ENCODE measurements around the gene ELOVL6.

The ELOVL6 gene

GRCh38 chr4:110025718-110026117, 172.7 kb downstream of the ELOVL6 start:
- TF ChIP-seq CTCF (conservative IDR thresholded peaks at IDR 0.05; ENCODE audit: control insufficient read depth, insufficient read depth, low read depth, low read length) = no peak
- DNase-seq (ENCODE audit: low read depth) = no peak
- H3K4me3 ChIP-seq (ENCODE audit: control insufficient read depth, low read depth, low read length) = no peak overlapping the region

- DNase-seq (ENCODE audit: low read depth) = no peak
- H3K4me3 ChIP-seq (ENCODE audit: control insufficient read depth, low read depth, low read length) = no peak overlapping the region
- no peak for TF ChIP-seq CTCF (conservative IDR thresholded peaks at IDR 0.05; ENCODE audit: control insufficient read depth, insufficient read depth, low read depth, low read length)
Observed at GRCh38 chr4:110025056-110025455, 173.4 kb downstream of the ELOVL6 start.

- H3K4me3 ChIP-seq (ENCODE audit: control insufficient read depth, low read depth, low read length) = no peak overlapping the region
- no peak for TF ChIP-seq CTCF (conservative IDR thresholded peaks at IDR 0.05; ENCODE audit: control insufficient read depth, insufficient read depth, low read depth, low read length)
- DNase-seq (ENCODE audit: low read depth) = no peak
Observed at GRCh38 chr4:110022457-110022856, 176.0 kb downstream of the ELOVL6 start.

DNA sequence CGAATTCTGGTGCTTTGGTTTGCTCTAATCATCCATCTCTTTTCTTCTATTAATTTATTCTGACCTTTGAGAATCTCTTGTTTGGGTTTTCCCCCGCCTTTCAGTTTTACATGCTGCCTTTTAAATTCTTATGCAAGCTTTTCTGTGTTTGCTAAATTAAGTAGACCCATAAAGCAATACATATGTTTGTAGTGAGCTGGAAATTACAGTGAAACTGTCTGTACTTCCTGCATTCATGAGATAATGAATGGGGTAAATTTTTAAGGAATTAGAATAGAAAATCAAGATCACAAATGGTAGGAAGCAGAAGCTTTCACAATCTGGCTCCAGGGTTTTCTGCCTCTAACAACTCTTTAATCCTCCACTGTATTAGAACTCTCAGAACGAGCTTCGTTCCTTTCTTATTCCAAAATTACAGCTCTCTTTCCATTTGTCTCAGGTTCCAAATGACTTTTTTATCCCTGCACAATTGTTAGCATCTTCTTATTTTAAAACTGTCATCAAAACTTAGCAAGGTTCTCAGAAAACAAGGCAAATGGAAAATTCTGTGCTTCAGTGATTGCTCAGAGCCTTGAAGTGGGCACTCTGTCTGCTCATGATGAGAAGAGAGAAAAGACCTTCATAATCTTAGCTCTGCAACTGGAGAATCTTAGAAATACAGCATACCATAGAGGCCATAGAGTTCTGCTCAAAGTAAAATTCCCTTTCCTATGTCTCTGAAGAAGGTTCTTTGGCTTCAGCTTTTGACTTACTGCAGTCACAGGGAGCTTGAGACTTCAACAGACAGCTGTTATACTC, 177.6 kb downstream of the ELOVL6 start:
- DNase-seq (ENCODE audit: low read depth) = no peak
- no peak for TF ChIP-seq CTCF (conservative IDR thresholded peaks at IDR 0.05; ENCODE audit: control insufficient read depth, insufficient read depth, low read depth, low read length)
- H3K4me3 ChIP-seq (ENCODE audit: control insufficient read depth, low read depth, low read length) = no peak overlapping the region

DNA sequence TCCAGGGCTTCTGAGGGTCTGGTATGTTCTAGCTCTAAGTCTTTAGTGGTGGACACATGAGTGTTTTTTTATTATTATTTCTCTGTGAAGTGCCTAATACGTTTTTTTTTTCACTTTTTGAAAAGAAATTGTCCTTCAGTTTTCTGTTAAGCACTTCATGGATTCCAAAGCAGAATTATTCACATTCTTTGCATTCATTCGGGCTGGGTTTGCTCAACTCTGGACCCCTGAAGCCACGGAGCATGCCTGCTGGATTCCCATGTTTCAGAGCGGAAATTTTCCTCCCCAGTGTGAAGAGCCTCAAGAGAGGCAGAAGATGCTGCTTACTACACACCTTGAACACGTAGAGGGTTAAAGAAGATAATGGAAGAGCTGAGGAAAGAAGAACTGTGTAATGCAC, 178.3 kb downstream of the ELOVL6 start:
- DNase-seq (ENCODE audit: low read depth) = no peak
- H3K4me3 ChIP-seq (ENCODE audit: control insufficient read depth, low read depth, low read length) = no peak overlapping the region
- no peak for TF ChIP-seq CTCF (conservative IDR thresholded peaks at IDR 0.05; ENCODE audit: control insufficient read depth, insufficient read depth, low read depth, low read length)

DNA sequence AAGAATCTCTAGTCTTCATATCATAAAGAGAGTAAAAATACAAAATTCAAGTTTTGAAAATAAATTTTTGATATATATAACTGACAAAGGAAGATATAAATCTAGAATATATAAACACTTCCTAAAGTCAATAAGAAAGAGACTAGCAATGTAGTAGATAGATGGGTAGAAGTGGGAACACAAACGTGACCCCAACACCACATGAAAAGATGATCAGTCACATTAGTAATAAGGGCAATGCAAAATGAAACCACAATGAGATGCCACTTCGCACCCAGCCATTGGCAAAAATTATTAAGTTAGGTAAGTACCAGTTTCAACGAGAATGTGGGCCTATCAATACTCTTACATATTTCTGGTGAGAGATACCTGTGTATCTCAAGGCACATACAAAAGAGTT, 179.3 kb downstream of the ELOVL6 start:
- no peak overlapping the region for H3K4me3 ChIP-seq (ENCODE audit: control insufficient read depth, low read depth, low read length)
- no peak for TF ChIP-seq CTCF (conservative IDR thresholded peaks at IDR 0.05; ENCODE audit: control insufficient read depth, insufficient read depth, low read depth, low read length)
- DNase-seq (ENCODE audit: low read depth) = no peak

Data from fibroblast of mammary gland (primary cell).